Measurements from ENCODE around the gene GRB10. TPM values are rescaled to one million over a fixed set of nuclear protein-coding genes. Genes with fewer than 3 reads are reported as not detected.

Gene GRB10
- total and polyA plus RNA-seq, 4 experiments from 2014 or later = 0.83 to 7.7 (median 5.0) TPM

DNA sequence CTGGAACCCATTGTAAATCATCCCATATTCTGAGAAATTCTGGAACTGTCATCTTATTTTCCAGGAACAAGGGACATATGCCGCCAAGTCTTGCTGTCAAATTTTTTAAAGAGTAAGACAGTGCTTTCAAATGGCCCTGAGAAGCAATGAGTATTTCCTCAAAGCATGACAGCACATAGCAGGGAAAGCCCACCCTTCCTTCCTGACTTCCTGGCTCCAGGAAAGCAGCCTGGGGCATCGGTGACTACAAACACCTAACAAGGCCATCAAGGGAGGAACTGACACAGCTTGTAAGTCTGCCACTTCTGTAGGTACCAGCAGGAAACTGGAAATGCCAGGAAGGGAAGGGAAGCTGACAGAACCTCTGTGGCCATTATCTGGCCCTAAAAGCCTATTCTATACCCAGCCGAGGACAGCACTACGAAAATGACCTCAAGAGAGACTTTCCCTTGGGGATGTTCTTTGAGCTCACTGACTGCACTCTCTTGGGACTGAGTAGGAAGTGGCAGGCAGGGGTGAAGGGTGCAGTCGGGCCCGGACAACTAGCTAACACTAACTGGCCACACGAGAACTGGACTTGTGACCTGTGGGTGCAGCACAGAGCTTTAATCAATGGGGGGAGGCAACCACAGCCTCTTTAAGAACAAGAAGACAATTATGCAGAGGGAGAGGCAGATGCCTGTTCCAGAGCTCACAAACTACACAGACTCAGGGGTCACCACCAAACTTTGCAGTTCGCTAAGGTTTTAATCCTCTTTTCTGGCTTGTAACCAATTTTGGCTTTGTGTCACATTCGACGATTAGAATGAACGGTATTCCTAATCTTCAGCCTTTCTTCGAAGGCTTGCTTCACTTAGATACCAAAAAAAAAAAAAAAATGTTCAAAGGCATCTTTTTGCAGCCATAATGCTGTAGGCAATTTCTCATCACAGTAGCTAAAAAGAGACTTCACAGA lies 52.0 kb downstream of the GRB10 start:
- POLR2A ChIA-PET (ENCODE audit: partially characterized antibody) = interaction anchor here (0.6 kb wide), 1 partner anchor 430 kb away, joined by 3 read pairs; no protein-coding TSS in a partner anchor
- no peak overlapping the region for H3K27ac Mint-ChIP-seq

DNA sequence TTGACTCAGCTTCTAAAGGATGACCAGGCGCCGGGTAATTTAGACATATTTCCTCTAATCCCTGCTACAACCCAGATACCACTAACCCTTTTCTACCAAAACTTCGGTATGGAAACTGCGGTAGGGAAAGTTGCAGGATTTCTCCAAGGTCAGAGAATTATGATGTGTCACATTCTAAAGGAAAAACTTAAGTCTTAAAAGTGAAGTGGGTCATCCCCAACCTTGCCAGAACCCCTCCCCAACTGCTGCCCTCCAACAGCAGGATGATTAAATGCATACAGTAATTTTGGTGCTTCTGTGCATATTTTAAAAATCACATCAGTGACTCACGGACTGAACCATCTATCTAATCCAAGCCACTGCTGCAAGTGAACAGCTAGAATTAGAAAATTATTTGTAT lies 52.7 kb downstream of the GRB10 start:
- Histone ChIP-seq H3K4me1 (ENCODE audit: insufficient read depth, low read length) (no peaks in the 10 kb centered on the region), H3K4me3 (ENCODE audit: low read length in 2 of 2) (no peak overlapping the region), H3K27me3 (ENCODE audit: insufficient read depth, low read length) (no peaks in the 10 kb centered on the region), H3K36me3 (ENCODE audit: insufficient read depth, low read length) (no peaks in the 10 kb centered on the region), H3K9me3 (ENCODE audit: control insufficient read depth in 1 of 2, low read length in 2 of 2) (no peaks in the 10 kb centered on the region), H3K27ac (ENCODE audit: low read depth, low read length) (no peak overlapping the region)
- H3K4me3 Mint-ChIP-seq = no peak overlapping the region
- ChIA-PET CTCF (ENCODE audit: partially characterized antibody) (interaction anchor here (1.2 kb wide), 1 partner anchor 96 kb away, joined by 3 read pairs; no protein-coding TSS in a partner anchor), POLR2A (ENCODE audit: partially characterized antibody) (no interaction called here)
- peaks cover 0 to 2% (median 0%) of the 10 kb centered on the region in 4 donors for H3K4me1 Mint-ChIP-seq
- DNase-seq = no peak
- no peaks in the 10 kb centered on the region for H3K9me3 Mint-ChIP-seq
- no peaks in the 10 kb centered on the region for H3K36me3 Mint-ChIP-seq
- intact Hi-C loops (cut with micrococcal nuclease) = no loop called here
- no peaks in the 10 kb centered on the region for H3K27me3 Mint-ChIP-seq
- H3K27ac Mint-ChIP-seq = no peak overlapping the region

More for the DNA sequence above, 52.0 kb downstream of the GRB10 start:
- Mint-ChIP-seq H3K27me3 (no peaks in the 10 kb centered on the region), H3K9me3 (no peaks in the 10 kb centered on the region), H3K4me3 (no peak overlapping the region), H3K36me3 (no peaks in the 10 kb centered on the region), H3K4me1 (peaks cover 0 to 5% (median 1%) of the 10 kb centered on the region in 4 donors)
- no peaks in the 10 kb centered on the region for H3K27me3 ChIP-seq (ENCODE audit: insufficient read depth, low read length)
- no peak overlapping the region for H3K4me3 ChIP-seq (ENCODE audit: low read length in 2 of 2)
- H3K36me3 ChIP-seq (ENCODE audit: insufficient read depth, low read length) = no peaks in the 10 kb centered on the region
- intact Hi-C loops (cut with micrococcal nuclease) = no loop called here
- DNase-seq = no peak
- no peaks in the 10 kb centered on the region for H3K9me3 ChIP-seq (ENCODE audit: control insufficient read depth in 1 of 2, low read length in 2 of 2)
- H3K4me1 ChIP-seq (ENCODE audit: insufficient read depth, low read length) = no peaks in the 10 kb centered on the region
- CTCF ChIA-PET (ENCODE audit: partially characterized antibody) = interaction anchor here (0.7 kb wide), 1 partner anchor 15 kb away, joined by 3 read pairs; no protein-coding TSS in a partner anchor
- H3K27ac ChIP-seq (ENCODE audit: low read depth, low read length) = no peak overlapping the region

DNA sequence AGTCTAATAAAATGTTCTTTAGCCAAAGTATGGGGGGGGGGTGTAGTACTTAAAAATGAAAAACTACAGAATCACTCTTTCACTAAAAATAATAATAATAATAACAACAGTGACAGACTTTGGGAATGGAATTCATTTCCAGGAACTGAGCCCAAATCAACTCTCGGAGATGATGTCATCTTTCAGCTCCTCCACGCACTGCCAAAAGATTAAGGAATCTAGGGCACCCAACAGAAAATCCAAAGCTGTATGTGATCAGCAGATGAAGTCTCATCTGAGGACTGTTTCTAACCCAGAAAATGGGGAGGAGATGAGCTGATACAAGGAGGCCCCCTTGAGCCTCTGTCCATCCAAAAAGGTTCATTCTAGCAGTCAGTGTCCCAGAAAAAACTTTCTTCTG lies 54.5 kb downstream of the GRB10 start:
- Mint-ChIP-seq H3K27ac (no peak overlapping the region), H3K9me3 (no peaks in the 10 kb centered on the region), H3K36me3 (peaks cover 0 to 2% of the 10 kb centered on the region in 2 donors), H3K27me3 (peaks cover 3% of the 10 kb centered on the region in 2 donors), H3K4me3 (no peak overlapping the region), H3K4me1 (peaks cover 0 to 7% (median 4%) of the 10 kb centered on the region in 4 donors)
- Histone ChIP-seq H3K4me3 (ENCODE audit: low read length in 2 of 2) (no peak overlapping the region), H3K27ac (ENCODE audit: low read depth, low read length) (no peak overlapping the region), H3K27me3 (ENCODE audit: insufficient read depth, low read length) (no peaks in the 10 kb centered on the region), H3K36me3 (ENCODE audit: insufficient read depth, low read length) (no peaks in the 10 kb centered on the region), H3K9me3 (ENCODE audit: control insufficient read depth in 1 of 2, low read length in 2 of 2) (no peaks in the 10 kb centered on the region), H3K4me1 (ENCODE audit: insufficient read depth, low read length) (no peaks in the 10 kb centered on the region)
- ChIA-PET POLR2A (ENCODE audit: partially characterized antibody) (no interaction called here), CTCF (ENCODE audit: partially characterized antibody) (no interaction called here)
- intact Hi-C loops (cut with micrococcal nuclease) = no loop called here
- no peak for DNase-seq

DNA sequence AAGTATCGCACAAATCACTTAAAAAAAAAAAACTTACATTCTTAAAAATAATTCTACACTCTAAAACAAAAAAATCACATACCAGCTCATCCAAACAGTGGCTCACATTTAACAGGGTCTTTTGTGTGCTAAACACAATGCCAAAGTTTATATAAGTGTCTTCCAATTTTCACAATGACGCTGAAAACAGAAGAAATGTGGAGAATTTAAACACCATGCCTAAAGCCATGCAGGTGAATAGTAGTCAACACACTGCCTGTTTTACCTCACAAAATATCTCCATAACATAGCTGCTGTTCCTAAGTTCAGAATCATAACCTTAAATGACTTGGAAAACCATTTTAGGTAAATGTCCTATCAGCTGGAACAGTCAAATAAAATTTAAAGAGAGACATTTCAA lies 55.0 kb downstream of the GRB10 start:
- Histone ChIP-seq H3K36me3 (ENCODE audit: insufficient read depth, low read length) (no peaks in the 10 kb centered on the region), H3K4me1 (ENCODE audit: insufficient read depth, low read length) (no peaks in the 10 kb centered on the region), H3K27me3 (ENCODE audit: insufficient read depth, low read length) (no peaks in the 10 kb centered on the region), H3K27ac (ENCODE audit: low read depth, low read length) (no peak overlapping the region), H3K9me3 (ENCODE audit: control insufficient read depth in 1 of 2, low read length in 2 of 2) (no peaks in the 10 kb centered on the region), H3K4me3 (ENCODE audit: low read length in 2 of 2) (no peak overlapping the region)
- CTCF ChIA-PET (ENCODE audit: partially characterized antibody) = no interaction called here
- no peak for DNase-seq
- intact Hi-C loops (cut with micrococcal nuclease) = no loop called here
- Mint-ChIP-seq H3K27ac (no peak overlapping the region), H3K36me3 (peaks cover 0 to 2% of the 10 kb centered on the region in 2 donors), H3K4me1 (peaks cover 0 to 7% (median 4%) of the 10 kb centered on the region in 4 donors), H3K27me3 (peaks cover 3 to 4% of the 10 kb centered on the region in 2 donors), H3K4me3 (no peak overlapping the region), H3K9me3 (no peaks in the 10 kb centered on the region)
- POLR2A ChIA-PET (ENCODE audit: partially characterized antibody) = no interaction called here

DNA sequence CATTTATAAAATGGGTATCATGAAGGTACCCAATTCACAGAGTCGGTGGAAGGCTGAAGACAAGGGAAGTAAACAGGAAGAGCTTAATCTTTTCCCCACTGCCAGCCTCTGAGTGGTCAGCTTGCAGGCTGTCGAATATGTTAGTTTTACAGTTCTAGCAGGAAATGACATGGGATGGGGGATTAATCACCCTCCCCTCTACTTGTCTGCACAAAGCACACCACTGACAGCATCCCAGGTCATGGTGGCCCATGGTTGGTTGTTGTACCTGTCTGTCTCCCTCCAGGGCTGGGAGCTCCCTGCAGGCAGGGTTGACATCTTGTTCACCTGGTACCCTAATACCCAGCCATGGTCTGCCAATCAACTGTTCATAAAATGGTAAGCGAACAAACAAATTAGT lies 55.6 kb downstream of the GRB10 start:
- Mint-ChIP-seq H3K4me3 (no peak overlapping the region), H3K27ac (no peak overlapping the region)

DNA sequence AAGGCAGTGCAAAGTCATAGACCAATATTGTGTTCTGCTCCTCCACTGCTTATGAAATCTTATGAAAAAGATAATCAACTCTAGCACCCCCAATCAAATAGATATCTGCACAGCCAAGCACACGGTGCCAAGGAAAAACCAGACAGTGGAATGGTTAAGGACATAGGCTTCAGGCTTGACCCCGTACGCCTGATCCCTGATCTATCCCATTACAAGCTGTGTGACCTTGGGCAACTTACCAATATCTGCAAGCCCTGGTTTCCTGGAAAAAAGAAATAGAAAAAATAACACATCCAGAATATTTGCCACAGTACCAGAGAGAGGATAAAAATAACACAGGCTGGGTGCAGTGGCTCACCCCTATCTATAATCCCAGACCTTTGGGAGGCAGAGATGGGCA lies 56.9 kb downstream of the GRB10 start:
- Histone ChIP-seq H3K9me3 (ENCODE audit: control insufficient read depth in 1 of 2, low read length in 2 of 2) (no peaks in the 10 kb centered on the region), H3K36me3 (ENCODE audit: insufficient read depth, low read length) (no peaks in the 10 kb centered on the region), H3K27ac (ENCODE audit: low read depth, low read length) (no peak overlapping the region), H3K4me3 (ENCODE audit: low read length in 2 of 2) (no peak overlapping the region), H3K27me3 (ENCODE audit: insufficient read depth, low read length) (no peaks in the 10 kb centered on the region), H3K4me1 (ENCODE audit: insufficient read depth, low read length) (no peaks in the 10 kb centered on the region)
- Mint-ChIP-seq H3K4me3 (no peak overlapping the region), H3K9me3 (no peaks in the 10 kb centered on the region), H3K27me3 (peaks cover 3 to 4% of the 10 kb centered on the region in 2 donors), H3K36me3 (peaks cover 0 to 2% of the 10 kb centered on the region in 2 donors), H3K27ac (no peak overlapping the region), H3K4me1 (peaks cover 0 to 7% (median 4%) of the 10 kb centered on the region in 4 donors)
- POLR2A ChIA-PET (ENCODE audit: partially characterized antibody) = no interaction called here
- intact Hi-C loops (cut with micrococcal nuclease) = no loop called here
- CTCF ChIA-PET (ENCODE audit: partially characterized antibody) = no interaction called here
- no peak for DNase-seq

More for the DNA sequence above, 55.6 kb downstream of the GRB10 start:
- ChIA-PET CTCF (ENCODE audit: partially characterized antibody) (no interaction called here), POLR2A (ENCODE audit: partially characterized antibody) (no interaction called here)
- Mint-ChIP-seq H3K4me1 (peaks cover 0 to 7% (median 4%) of the 10 kb centered on the region in 4 donors), H3K36me3 (peaks cover 0 to 2% of the 10 kb centered on the region in 2 donors), H3K27me3 (peaks cover 3 to 4% of the 10 kb centered on the region in 2 donors), H3K9me3 (no peaks in the 10 kb centered on the region)
- DNase-seq = no peak
- Histone ChIP-seq H3K27me3 (ENCODE audit: insufficient read depth, low read length) (no peaks in the 10 kb centered on the region), H3K4me1 (ENCODE audit: insufficient read depth, low read length) (no peaks in the 10 kb centered on the region), H3K4me3 (ENCODE audit: low read length in 2 of 2) (no peak overlapping the region), H3K36me3 (ENCODE audit: insufficient read depth, low read length) (no peaks in the 10 kb centered on the region), H3K27ac (ENCODE audit: low read depth, low read length) (no peak overlapping the region), H3K9me3 (ENCODE audit: control insufficient read depth in 1 of 2, low read length in 2 of 2) (no peaks in the 10 kb centered on the region)
- intact Hi-C loops (cut with micrococcal nuclease) = no loop called here
